IPS-20b (cell line): ENCODE results near the gene APP.

Experiments
- H3K27ac ChIP-seq: one replicate; pipeline ENCODE4 v1.5.1; 2013; ENCODE audit warnings: low read length
- H3K27me3 ChIP-seq: 2 replicates; pipeline ENCODE4 v1.6.1; 2013; ENCODE audit warnings: mild to moderate bottlenecking, low read length, inconsistent platforms; ENCODE audit not compliant: insufficient read depth
- H3K36me3 ChIP-seq: 2 replicates; pipeline ENCODE4 v1.6.1; 2013; ENCODE audit warnings: low read depth, mild to moderate bottlenecking, inconsistent platforms, low read length, moderate library complexity; ENCODE audit not compliant: insufficient read depth
- H3K4me1 ChIP-seq: 2 replicates; pipeline ENCODE4 v1.6.1; 2013; ENCODE audit warnings: mild to moderate bottlenecking, control low read depth, inconsistent platforms, low read length, moderate library complexity; ENCODE audit not compliant: insufficient read depth
- H3K4me3 ChIP-seq: 2 replicates; pipeline ENCODE4 v1.5.1; 2013; ENCODE audit warnings: mild to moderate bottlenecking, low read length, inconsistent platforms
- H3K9ac ChIP-seq: 2 replicates; pipeline ENCODE4 v1.6.1; 2013; ENCODE audit warnings: low read depth, mild to moderate bottlenecking, inconsistent platforms, low read length, moderate library complexity
- H3K9me3 ChIP-seq: 2 replicates; pipeline ENCODE4 v1.6.1; 2013; ENCODE audit warnings: mild to moderate bottlenecking, low read depth, low read length, inconsistent platforms; ENCODE audit not compliant: insufficient read depth

The APP gene

DNA sequence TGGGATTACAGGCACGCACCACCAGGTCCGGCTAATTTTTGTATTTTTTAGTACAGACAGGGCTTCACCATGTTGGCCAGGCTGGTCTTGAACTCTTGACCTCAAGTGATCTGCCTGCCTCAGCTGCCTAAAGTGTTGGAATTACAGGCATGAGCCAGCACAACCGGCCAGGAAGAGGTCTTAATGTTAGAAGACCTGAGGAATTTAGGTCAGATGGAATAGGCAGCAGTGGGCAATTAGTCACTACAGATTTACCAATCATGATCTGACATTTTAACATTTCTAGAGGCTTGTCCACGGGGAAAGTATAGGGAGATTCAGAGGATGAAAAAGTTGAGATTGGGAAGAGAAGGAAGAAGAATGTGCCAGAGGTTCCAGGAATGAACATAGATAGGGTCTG is 8.9 kb upstream of the APP start:
- H3K4me3 ChIP-seq, result no peak overlapping the region
- no peaks in the 10 kb centered on the region for H3K36me3 ChIP-seq
- no peak overlapping the region for H3K9ac ChIP-seq
- H3K27me3 ChIP-seq, result no peaks in the 10 kb centered on the region
- H3K4me1 ChIP-seq, result peaks cover 3% of the 10 kb centered on the region; the same call in 1 of the 2 replicates
- H3K9me3 ChIP-seq, result no peaks in the 10 kb centered on the region
- no peak overlapping the region for H3K27ac ChIP-seq

DNA sequence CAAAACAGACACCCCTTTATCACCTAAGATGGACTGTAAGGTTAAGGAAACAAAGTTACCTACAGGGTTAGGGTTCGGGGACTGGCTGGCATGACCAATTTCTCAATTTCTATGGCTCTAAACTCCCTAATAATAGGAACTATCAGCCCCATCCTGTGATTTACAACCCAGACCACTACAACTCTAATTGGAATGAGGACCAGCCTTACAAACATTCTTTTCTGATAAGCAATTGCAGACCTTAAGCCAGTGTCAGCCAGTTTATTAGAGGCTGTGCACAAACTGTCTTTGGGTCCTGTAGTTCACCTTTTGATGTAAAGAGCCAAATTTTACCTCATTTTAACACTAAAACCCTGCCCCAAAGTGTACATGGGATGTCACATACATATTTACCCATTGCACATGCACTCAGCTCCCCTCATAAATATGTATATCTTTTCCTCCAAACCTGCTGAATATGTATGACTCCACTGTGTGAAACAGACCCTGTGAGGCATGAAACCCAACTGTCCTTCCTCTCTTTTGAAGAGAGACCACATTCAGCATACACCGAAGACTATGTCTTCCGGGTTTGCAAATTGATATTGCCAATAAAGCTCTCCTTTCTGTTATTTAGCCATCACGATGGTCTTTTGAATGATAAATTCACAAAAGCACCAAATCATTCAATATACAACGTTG is 7.3 kb upstream of the APP start:
- Histone ChIP-seq H3K4me3 (no peak overlapping the region), H3K9me3 (no peaks in the 10 kb centered on the region), H3K36me3 (no peaks in the 10 kb centered on the region), H3K27ac (no peak overlapping the region), H3K9ac (no peak overlapping the region), H3K4me1 (peaks cover 3% of the 10 kb centered on the region; the same call in 1 of the 2 replicates), H3K27me3 (no peaks in the 10 kb centered on the region)

DNA sequence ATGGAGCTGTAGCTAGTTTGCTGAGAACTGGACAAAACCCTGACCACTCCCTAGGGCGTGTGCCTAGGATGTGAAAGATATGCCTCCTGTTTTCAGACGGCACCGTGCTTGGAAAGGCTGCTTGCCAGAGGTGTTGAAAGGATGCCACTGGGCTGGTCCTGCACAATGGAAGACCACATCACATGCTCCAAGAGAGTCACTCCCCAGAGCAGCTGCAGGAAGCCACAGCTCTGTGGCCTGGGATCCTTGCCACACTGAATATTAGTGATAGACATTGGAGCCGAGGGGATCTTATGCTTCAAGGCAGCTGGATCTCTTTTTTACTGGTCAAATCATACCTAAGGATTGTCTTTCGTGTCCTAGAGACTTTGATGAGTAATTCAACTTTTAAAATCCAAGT is 6.6 kb upstream of the APP start:
- H3K4me3 ChIP-seq, result no peak overlapping the region
- H3K36me3 ChIP-seq, result no peaks in the 10 kb centered on the region
- H3K27ac ChIP-seq, result no peak overlapping the region
- H3K9ac ChIP-seq, result no peak overlapping the region
- peaks cover 3% of the 10 kb centered on the region; the same call in 1 of the 2 replicates for H3K4me1 ChIP-seq
- peaks cover 2% of the 10 kb centered on the region; the same call in 1 of the 2 replicates for H3K27me3 ChIP-seq
- no peaks in the 10 kb centered on the region for H3K9me3 ChIP-seq

DNA sequence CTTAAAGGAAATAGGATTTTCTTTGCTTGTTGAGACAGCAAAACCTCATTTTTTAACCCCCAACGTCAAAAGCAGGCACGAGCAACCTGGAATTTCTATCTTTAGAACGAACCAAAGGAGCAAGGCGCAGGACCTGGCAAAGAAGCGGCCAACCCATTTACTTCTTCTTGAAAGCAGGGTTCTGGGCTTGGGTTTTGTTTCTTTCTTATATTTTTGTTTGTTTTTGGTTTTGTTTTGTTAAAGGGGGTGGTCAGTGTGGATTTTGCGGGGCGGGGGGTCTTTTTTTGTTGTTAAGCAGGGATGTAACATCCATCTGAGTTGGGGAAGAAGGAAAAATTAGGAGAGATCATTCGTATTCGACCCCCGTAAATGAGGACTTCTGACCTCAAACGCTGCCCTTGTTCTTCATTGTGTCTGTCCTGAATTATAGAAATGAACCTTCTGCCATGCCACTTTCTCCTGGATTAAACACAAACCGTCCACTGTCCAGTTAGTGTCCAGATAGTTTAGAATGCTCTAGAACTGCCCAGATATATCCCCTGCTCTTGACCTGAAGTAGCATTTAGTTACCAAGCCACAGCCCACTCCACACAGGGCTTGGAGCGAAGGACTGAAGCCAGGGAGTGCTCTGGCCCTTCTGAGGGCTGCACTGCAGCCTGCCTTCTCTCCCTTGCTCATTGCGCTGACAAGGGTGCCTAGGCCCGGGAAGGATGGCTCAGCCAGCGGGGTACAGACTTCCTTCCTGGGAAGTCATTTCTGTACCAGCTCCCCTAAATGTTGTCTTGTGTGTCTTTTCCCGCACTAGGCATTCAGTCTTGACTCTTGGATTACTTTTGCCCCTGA is 909 bp upstream of the APP start:
- peaks cover 14% of the 10 kb centered on the region for H3K27me3 ChIP-seq
- peak overlapping the region; percentile 88 for H3K4me3 ChIP-seq
- peaks cover 12% of the 10 kb centered on the region for H3K4me1 ChIP-seq
- H3K9ac ChIP-seq, result peak overlapping the region; percentile 94; the same call in 1 of the 2 replicates
- no peaks in the 10 kb centered on the region for H3K9me3 ChIP-seq
- no peak overlapping the region for H3K27ac ChIP-seq
- H3K36me3 ChIP-seq, result no peaks in the 10 kb centered on the region

DNA sequence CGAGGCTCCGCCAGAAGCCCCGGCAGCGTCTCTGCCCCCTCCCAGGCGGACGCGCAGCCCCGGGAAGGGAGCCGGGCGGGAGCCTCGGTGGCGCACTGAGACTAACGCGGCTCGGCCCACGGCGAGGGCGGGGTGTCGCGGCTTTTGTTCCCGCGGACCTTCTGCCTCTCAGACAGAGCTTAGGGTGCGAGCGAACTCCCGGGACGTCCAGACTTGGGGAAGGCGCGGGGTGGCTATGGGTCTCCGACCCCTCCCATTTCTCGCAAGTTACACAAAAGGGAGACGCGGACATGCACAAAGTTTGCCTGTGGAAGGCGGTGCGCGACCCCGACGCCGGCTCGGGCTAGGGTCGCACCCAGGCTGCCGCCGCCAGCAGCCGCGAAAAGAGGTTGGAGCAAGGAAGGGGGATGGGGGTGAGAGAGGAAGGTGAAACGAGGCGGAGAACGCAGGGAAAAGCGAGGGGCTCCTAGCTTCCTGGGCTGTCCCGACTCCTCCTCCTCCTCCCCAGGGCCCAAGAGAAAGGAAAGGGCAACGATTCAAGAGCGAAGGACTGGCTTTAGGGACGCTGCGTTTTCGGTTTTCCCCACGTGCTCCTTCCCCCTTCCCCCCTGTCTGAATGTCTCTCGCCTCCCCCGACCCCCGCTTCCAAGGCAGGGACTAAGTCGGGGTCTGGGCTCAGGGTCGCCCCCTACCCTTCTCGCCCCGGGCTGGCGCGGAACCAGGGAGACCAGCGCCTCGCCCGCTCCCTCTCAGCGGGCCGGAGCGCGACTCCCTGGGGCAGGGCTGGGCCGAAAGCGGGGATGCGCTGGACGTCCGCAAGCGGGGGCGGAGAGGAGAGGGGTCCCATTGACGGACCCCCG is 729 bp downstream of the APP start:
- Histone ChIP-seq H3K27ac (peak overlapping the region; percentile 82), H3K9ac (peak overlapping the region; percentile 94), H3K27me3 (peaks cover 14% of the 10 kb centered on the region), H3K4me1 (peaks cover 29% of the 10 kb centered on the region), H3K4me3 (peak overlapping the region; percentile 88), H3K9me3 (no peaks in the 10 kb centered on the region), H3K36me3 (no peaks in the 10 kb centered on the region)

DNA sequence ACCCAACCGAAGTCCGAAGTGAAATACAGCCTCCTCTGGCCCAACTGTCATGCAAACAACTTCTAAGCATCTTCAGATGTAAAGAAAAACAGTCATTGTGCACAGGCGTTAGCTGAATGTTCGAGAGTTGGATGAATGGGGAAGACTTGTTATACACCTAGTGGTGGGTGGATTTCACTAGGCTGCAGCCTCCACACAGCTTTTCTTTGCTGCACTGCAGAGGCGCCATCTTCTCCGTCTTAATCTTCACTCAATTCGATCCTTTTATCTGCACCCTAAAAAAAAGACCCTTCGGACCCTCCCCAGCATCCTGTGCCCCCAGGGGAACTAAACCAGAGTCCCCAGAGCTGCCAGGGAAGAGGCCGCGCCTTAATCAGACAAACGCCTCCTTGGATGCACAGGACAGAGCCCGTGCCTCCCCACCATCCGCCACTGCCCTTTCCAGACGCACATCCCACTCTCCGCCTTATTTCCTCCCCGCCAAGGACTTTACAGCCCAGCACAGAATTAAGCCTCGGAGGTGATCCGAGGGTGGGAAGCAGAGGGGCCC is 1.4 kb downstream of the APP start:
- peak overlapping the region; percentile 88 for H3K4me3 ChIP-seq
- H3K27me3 ChIP-seq, result peaks cover 14% of the 10 kb centered on the region
- H3K9ac ChIP-seq, result peak overlapping the region; percentile 94
- no peaks in the 10 kb centered on the region for H3K9me3 ChIP-seq
- H3K27ac ChIP-seq, result peak overlapping the region; percentile 82
- H3K36me3 ChIP-seq, result no peaks in the 10 kb centered on the region
- H3K4me1 ChIP-seq, result peaks cover 29% of the 10 kb centered on the region

DNA sequence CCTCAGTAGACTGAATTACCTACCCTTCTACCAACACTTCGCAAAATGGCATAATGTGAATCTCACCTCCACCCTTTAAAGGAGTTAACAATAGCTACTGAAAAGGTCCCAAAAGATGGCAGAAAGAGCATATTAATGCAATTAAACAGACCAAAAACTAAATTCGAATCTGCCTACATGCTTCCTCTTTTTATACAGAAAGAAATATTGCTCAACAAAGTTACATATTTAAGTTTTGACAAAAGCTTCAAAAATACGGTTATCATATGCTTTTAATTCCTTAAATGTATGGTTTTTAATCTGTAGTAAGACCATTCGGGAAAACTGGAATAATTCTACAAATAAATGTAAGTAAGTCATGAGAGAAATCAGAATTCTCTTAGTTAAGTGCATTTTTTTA is 2.2 kb downstream of the APP start:
- Histone ChIP-seq H3K4me3 (peak overlapping the region; percentile 88), H3K27me3 (peaks cover 14% of the 10 kb centered on the region), H3K9me3 (no peaks in the 10 kb centered on the region), H3K27ac (no peak overlapping the region), H3K36me3 (no peaks in the 10 kb centered on the region), H3K4me1 (peaks cover 29% of the 10 kb centered on the region), H3K9ac (peak overlapping the region; percentile 94)

DNA sequence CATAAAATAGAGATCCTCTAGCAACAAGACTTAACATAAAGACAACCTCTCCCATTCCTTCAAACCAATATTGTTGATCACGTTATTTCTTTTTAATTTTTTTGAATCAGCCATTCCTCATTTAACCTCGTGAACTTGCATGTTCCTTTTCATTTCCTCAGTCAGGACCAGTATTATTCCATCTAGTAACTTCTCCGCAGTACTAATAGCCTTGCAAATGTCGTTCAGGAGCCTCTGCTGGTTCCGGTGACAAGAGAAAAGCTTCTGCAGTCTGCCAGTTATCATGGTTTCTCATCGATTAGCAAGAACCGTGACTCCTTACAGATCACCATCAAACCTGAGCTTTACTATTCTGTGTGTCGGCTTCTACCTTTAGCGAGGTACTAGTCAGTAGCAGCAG is 3.0 kb downstream of the APP start:
- H3K27ac ChIP-seq, result no peak overlapping the region
- H3K9me3 ChIP-seq, result no peaks in the 10 kb centered on the region
- peak overlapping the region; percentile 88 for H3K4me3 ChIP-seq
- peaks cover 14% of the 10 kb centered on the region for H3K27me3 ChIP-seq
- no peaks in the 10 kb centered on the region for H3K36me3 ChIP-seq
- peak overlapping the region; percentile 51; the same call in 1 of the 2 replicates for H3K9ac ChIP-seq
- H3K4me1 ChIP-seq, result peaks cover 29% of the 10 kb centered on the region

DNA sequence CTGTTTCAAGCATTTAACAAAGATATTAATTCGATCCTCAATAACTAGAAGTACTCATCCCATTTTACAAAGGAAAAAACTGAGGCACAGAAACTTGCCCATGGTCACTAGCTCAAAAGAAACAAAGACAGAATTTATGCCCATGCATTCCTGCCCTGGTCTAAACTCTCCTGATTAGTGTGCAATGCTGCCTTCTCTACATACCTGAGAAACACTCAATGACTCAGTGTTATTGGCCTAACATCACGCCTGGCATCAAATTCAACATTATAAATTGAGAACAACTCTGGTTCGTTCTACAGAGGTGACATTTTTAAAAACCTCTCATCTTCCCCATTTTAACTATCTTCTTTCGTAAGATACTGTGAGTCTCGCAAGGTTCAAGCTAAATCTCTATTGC is 5.2 kb downstream of the APP start:
- Histone ChIP-seq H3K36me3 (0 out of 2 replicates have a peak, but pooled peaks cover 5% of the 10 kb centered on the region), H3K27ac (no peak overlapping the region), H3K4me1 (peaks cover 42% of the 10 kb centered on the region), H3K9me3 (no peaks in the 10 kb centered on the region), H3K4me3 (no peak overlapping the region), H3K9ac (no peak overlapping the region), H3K27me3 (no peaks in the 10 kb centered on the region)

DNA sequence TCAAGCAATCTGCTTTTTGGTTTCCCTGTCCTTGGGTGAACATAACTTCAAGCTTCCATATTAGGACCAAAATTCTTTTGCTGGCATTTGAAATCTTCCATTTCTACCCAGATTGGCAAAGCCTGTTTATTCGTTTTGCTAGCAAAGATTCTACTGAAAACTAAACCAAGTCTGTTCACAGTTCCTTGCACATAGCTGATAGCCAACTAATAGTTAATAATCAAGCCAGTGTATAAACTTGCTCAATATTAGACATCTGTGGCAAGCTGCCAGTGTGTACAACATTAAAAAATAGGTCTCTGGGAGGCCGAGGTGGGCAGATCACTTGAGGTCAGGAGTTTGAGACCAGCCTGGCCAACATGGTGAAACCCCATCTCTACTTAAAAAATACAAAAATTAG is 6.3 kb downstream of the APP start:
- Histone ChIP-seq H3K9me3 (no peaks in the 10 kb centered on the region), H3K9ac (no peak overlapping the region), H3K36me3 (peaks cover 5% of the 10 kb centered on the region; the same call in 1 of the 2 replicates), H3K27ac (no peak overlapping the region), H3K27me3 (no peaks in the 10 kb centered on the region), H3K4me1 (peaks cover 48% of the 10 kb centered on the region), H3K4me3 (no peak overlapping the region)

DNA sequence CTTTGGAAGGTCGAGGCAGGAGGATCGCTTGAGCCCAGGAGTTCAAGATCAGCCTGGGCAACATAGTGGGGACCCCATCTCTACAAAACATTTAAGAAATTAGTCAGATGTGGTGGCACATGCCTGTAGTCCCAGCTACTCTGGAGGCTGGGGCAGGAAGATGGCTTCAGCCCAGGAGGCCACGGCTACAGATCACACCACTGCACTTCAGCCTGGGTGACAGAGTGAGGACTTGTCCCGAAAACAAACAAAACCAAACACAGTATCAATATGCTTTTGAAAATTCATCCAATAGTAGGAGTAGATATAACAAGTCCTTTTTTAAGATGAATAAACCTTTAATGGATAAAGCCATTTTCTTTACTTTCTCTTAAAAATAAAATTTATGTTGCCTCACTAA is 8.5 kb downstream of the APP start:
- H3K36me3 ChIP-seq, result peaks cover 8% of the 10 kb centered on the region; the same call in 1 of the 2 replicates
- no peak overlapping the region for H3K4me3 ChIP-seq
- H3K9me3 ChIP-seq, result no peaks in the 10 kb centered on the region
- no peaks in the 10 kb centered on the region for H3K27me3 ChIP-seq
- H3K4me1 ChIP-seq, result peaks cover 51% of the 10 kb centered on the region
- no peak overlapping the region for H3K9ac ChIP-seq
- H3K27ac ChIP-seq, result no peak overlapping the region
